CD4-positive, alpha-beta T cell (primary cell): ENCODE results near the gene CEP112. TPM values are rescaled to one million over a fixed set of nuclear protein-coding genes. Genes with fewer than 3 reads are reported as not detected.

Experiments
- ATAC-seq: fragments of 200-7000 bp; cut with Tn5 transposase; one replicate; pipeline ENCODE4 v1.10.0; 2022; ENCODE audit warnings: mild to moderate bottlenecking; ENCODE audit not compliant: poor library complexity
- CTCF ChIA-PET: fragments of 350-600 bp; sonication (Branson Sonifier 250); formaldehyde crosslinking; loops from one replicate; lab custom pipeline; 2021; ENCODE audit warnings: antibody characterized with exemption, inconsistent platforms; lab: Charles Lee
- POLR2A ChIA-PET: fragments of 350-600 bp; sonication (Branson Sonifier 250); formaldehyde crosslinking; loops from one replicate; lab custom pipeline; 2021; ENCODE audit warnings: antibody characterized with exemption, inconsistent platforms; lab: Charles Lee
- DNase-seq, 14 experiments: peaks; one replicate each; pipeline ENCODE4 v3.0.0-alpha.2; 2013 to 2020; ENCODE audit warnings: mixed read lengths in 2 of 14
- H3K27ac ChIP-seq, 2 donors: one replicate each; pipeline versions ENCODE4 v1.5.1 to v1.7.0; 2013; ENCODE audit warnings: low read length in 2 of 2, low read depth in 1 of 2, mild to moderate bottlenecking in 1 of 2
- H3K27me3 ChIP-seq, 2 experiments: 1 replicate in 1 of 2; 2 replicates in 1 of 2; pipeline versions ENCODE4 v1.6.1 to v1.7.0; 2013; ENCODE audit warnings: low read length in 2 of 2, control low read depth in 1 of 2, mild to moderate bottlenecking in 1 of 2, moderate library complexity in 1 of 2; ENCODE audit not compliant: insufficient read depth in 2 of 2, control insufficient read depth in 1 of 2
- H3K36me3 ChIP-seq: one replicate; pipeline ENCODE4 v1.6.1; 2013; ENCODE audit warnings: low read length, control low read depth; ENCODE audit not compliant: insufficient read depth
- H3K4me1 ChIP-seq: one replicate; pipeline ENCODE4 v1.6.1; 2013; ENCODE audit warnings: low read length, control low read depth; ENCODE audit not compliant: insufficient read depth
- H3K4me3 ChIP-seq: one replicate; pipeline ENCODE4 v1.5.1; 2013; ENCODE audit warnings: mild to moderate bottlenecking, low read length, moderate library complexity
- H3K9me3 ChIP-seq, 2 experiments: 1 replicate in 1 of 2; 2 replicates in 1 of 2; pipeline versions ENCODE4 v1.6.1 to v1.7.0; 2013; ENCODE audit warnings: low read length in 2 of 2, mild to moderate bottlenecking in 2 of 2, control low read depth in 1 of 2, moderate library complexity in 1 of 2; ENCODE audit not compliant: control insufficient read depth in 1 of 2, insufficient read depth in 1 of 2
- H3K27ac Mint-ChIP-seq: one replicate; pipeline ENCODE4 v1.8.0; 2020; ENCODE audit warnings: mixed read lengths
- H3K27me3 Mint-ChIP-seq: one replicate; pipeline ENCODE4 v1.8.0; 2021; ENCODE audit warnings: mixed read lengths
- H3K36me3 Mint-ChIP-seq: one replicate; pipeline ENCODE4 v1.8.0; 2021; ENCODE audit warnings: low read depth, mixed read lengths
- H3K4me1 Mint-ChIP-seq: one replicate; pipeline ENCODE4 v1.8.0; 2021; ENCODE audit warnings: low read depth, mixed read lengths
- H3K4me3 Mint-ChIP-seq: one replicate; pipeline ENCODE4 v1.8.0; 2020; ENCODE audit warnings: mild to moderate bottlenecking, mixed read lengths
- H3K9me3 Mint-ChIP-seq: one replicate; pipeline ENCODE4 v1.8.0; 2020; ENCODE audit warnings: mixed read lengths
- intact Hi-C, 2 experiments: fragments of 100-400 bp; cut with DNase I in 1 of 2; cut with micrococcal nuclease in 1 of 2; formaldehyde crosslinking; loops; one replicate each; pipeline versions ENCODE4 v1.15.1 to v1.9.0; 2023 to 2025; cut with DNase I, micrococcal nuclease
- total RNA-seq, 174 experiments: library from RNA in 2 of 174; stranded (reverse) in 2 of 174; gene quantifications; one replicate each; pipeline ENCODE4 v1.2.3 and lab custom pipeline; 2021 to 2026
- TF ChIP-seq, protein P1 (sequence below): fragments of 200-600 bp; IDR thresholded peaks from one replicate; pipeline ENCODE4 v1.8.0; 2022; ENCODE audit warnings: antibody characterized with exemption, mild to moderate bottlenecking

Gene CEP112
- total RNA-seq, 2 experiments from 2014 or later: 1.6 to 2.2 TPM

GRCh38 chr17:66115246-66115645, 76.7 kb downstream of the CEP112 start:
- H3K4me3 ChIP-seq: no peak overlapping the region
- ATAC-seq (no peak), DNase-seq (no peak)
- Mint-ChIP-seq H3K9me3 (peaks cover 7% of the 10 kb centered on the region), H3K27ac (no peak overlapping the region), H3K27me3 (no peaks in the 10 kb centered on the region), H3K4me3 (no peak overlapping the region), H3K36me3 (no peaks in the 10 kb centered on the region), H3K4me1 (no peaks in the 10 kb centered on the region)
- H3K36me3 ChIP-seq: no peaks in the 10 kb centered on the region
- TF ChIP-seq, protein P1, sequence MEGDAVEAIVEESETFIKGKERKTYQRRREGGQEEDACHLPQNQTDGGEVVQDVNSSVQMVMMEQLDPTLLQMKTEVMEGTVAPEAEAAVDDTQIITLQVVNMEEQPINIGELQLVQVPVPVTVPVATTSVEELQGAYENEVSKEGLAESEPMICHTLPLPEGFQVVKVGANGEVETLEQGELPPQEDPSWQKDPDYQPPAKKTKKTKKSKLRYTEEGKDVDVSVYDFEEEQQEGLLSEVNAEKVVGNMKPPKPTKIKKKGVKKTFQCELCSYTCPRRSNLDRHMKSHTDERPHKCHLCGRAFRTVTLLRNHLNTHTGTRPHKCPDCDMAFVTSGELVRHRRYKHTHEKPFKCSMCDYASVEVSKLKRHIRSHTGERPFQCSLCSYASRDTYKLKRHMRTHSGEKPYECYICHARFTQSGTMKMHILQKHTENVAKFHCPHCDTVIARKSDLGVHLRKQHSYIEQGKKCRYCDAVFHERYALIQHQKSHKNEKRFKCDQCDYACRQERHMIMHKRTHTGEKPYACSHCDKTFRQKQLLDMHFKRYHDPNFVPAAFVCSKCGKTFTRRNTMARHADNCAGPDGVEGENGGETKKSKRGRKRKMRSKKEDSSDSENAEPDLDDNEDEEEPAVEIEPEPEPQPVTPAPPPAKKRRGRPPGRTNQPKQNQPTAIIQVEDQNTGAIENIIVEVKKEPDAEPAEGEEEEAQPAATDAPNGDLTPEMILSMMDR: no peak
- H3K4me1 ChIP-seq: no peaks in the 10 kb centered on the region
- intact Hi-C loops: no loop called here
- no peak overlapping the region for H3K27ac ChIP-seq
- ChIA-PET POLR2A (no interaction called here), CTCF (interaction anchor here (2.6 kb wide), 1 partner anchor 10 kb away, joined by 7 read pairs; no protein-coding TSS in a partner anchor)
- H3K9me3 ChIP-seq: peaks cover 0 to 8% of the 10 kb centered on the region in 2 experiments
- H3K27me3 ChIP-seq: no peaks in the 10 kb centered on the region

DNA sequence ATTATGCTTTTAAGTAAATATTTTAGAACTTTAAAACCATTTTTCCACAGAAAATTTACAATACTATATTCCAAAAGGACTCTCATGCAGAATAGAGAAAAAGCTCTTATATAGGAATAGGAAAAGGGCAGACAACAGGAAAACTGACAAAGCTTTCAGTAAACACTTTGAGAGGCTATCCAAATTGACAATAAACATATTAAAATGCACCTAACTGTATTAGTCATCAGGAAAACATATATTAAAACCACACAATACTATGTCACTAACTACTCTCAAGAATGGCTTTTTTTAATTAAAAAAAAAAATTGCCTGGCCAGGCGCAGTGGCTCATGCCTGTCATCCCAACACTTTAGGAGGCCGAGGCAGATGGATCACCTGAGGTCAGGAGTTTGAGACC, 77.3 kb downstream of the CEP112 start:
- no peaks in the 10 kb centered on the region for H3K27me3 Mint-ChIP-seq
- intact Hi-C loops: no loop called here
- H3K4me1 ChIP-seq: no peaks in the 10 kb centered on the region
- no peak overlapping the region for H3K27ac ChIP-seq
- no peaks in the 10 kb centered on the region for H3K27me3 ChIP-seq
- no peak overlapping the region for H3K4me3 Mint-ChIP-seq
- ATAC-seq (no peak), DNase-seq (no peak)
- no peak overlapping the region for H3K27ac Mint-ChIP-seq
- POLR2A ChIA-PET: no interaction called here
- TF ChIP-seq, protein P1: no peak
- peaks cover 0 to 8% of the 10 kb centered on the region in 2 experiments for H3K9me3 ChIP-seq
- no peak overlapping the region for H3K4me3 ChIP-seq
- H3K9me3 Mint-ChIP-seq: peaks cover 7% of the 10 kb centered on the region
- CTCF ChIA-PET: no interaction called here
- H3K4me1 Mint-ChIP-seq: no peaks in the 10 kb centered on the region
- no peaks in the 10 kb centered on the region for H3K36me3 ChIP-seq
- H3K36me3 Mint-ChIP-seq: no peaks in the 10 kb centered on the region

- H3K36me3 ChIP-seq: no peaks in the 10 kb centered on the region
- H3K36me3 Mint-ChIP-seq: no peaks in the 10 kb centered on the region
- DNase-seq (no peak), ATAC-seq (no peak)
- H3K4me1 ChIP-seq: no peaks in the 10 kb centered on the region
- H3K4me1 Mint-ChIP-seq: no peaks in the 10 kb centered on the region
- no peak overlapping the region for H3K27ac ChIP-seq
- CTCF ChIA-PET: no interaction called here
- H3K27me3 ChIP-seq: no peaks in the 10 kb centered on the region
- no peaks in the 10 kb centered on the region for H3K27me3 Mint-ChIP-seq
- intact Hi-C loops: no loop called here
- POLR2A ChIA-PET: no interaction called here
- H3K4me3 ChIP-seq: no peak overlapping the region
- H3K9me3 ChIP-seq: peaks cover 0 to 4% of the 10 kb centered on the region in 2 experiments
- no peak overlapping the region for H3K4me3 Mint-ChIP-seq
- H3K27ac Mint-ChIP-seq: no peak overlapping the region
- TF ChIP-seq, protein P1: no peak
- H3K9me3 Mint-ChIP-seq: no peaks in the 10 kb centered on the region
Observed at GRCh38 chr17:66107731-66108130, 84.2 kb downstream of the CEP112 start.
